Keratinocyte (primary cell): ENCODE measurements around the gene STRN3. TPM values are rescaled to one million over a fixed set of nuclear protein-coding genes. Genes with fewer than 3 reads are reported as not detected.
A peak's percentile ranks its signal among the peaks of the same experiment; 100 is the strongest.

Experiments used
- DNase-seq: peaks from one replicate; pipeline ENCODE4 v3.0.0-alpha.2; 2011; ENCODE audit warnings: low read depth, missing footprints, low spot score
- FAIRE-seq: peaks from 2 replicates; lab custom pipeline; 2011; peaks lifted over from hg19 to GRCh38; lab: Jason Lieb, UNC
- H2AFZ ChIP-seq: 2 replicates; pipeline ENCODE4 v1.6.0; 2012; ENCODE audit warnings: low read length, control low read depth, inconsistent platforms; ENCODE audit not compliant: control insufficient read depth
- H3K27ac ChIP-seq: 2 replicates; pipeline ENCODE4 v1.5.1; 2011; ENCODE audit warnings: low read length; ENCODE audit not compliant: control insufficient read depth, insufficient read depth
- H3K27me3 ChIP-seq: 3 replicates; pipeline ENCODE4 v1.6.0; 2011; ENCODE audit warnings: low read length; ENCODE audit not compliant: control insufficient read depth, insufficient read depth; ENCODE audit errors: extremely low read depth
- H3K36me3 ChIP-seq, 2 experiments: 2 replicates in 1 of 2; 3 replicates in 1 of 2; pipeline ENCODE4 v1.5.1; 2011; ENCODE audit warnings: low read length in 2 of 2, mild to moderate bottlenecking in 1 of 2; ENCODE audit not compliant: control insufficient read depth in 2 of 2, insufficient read depth in 2 of 2; ENCODE audit errors: extremely low read depth in 1 of 2
- H3K4me1 ChIP-seq: 3 replicates; pipeline ENCODE4 v1.5.1; 2011; ENCODE audit warnings: low read length; ENCODE audit not compliant: control insufficient read depth, insufficient read depth; ENCODE audit errors: extremely low read depth
- H3K4me2 ChIP-seq: 3 replicates; pipeline ENCODE4 v1.6.0; 2011; ENCODE audit warnings: low read depth, low read length; ENCODE audit not compliant: control insufficient read depth, insufficient read depth; ENCODE audit errors: extremely low read depth
- H3K4me3 ChIP-seq, 3 experiments: fragments of 200-600 bp in 1 of 3; sonication (generic) in 1 of 3; 2 replicates in 2 of 3; 3 replicates in 1 of 3; pipeline ENCODE4 v1.5.1; 2011 to 2016; ENCODE audit warnings: low read length in 3 of 3, mild to moderate bottlenecking in 3 of 3, control low read depth in 2 of 3, inconsistent platforms in 1 of 3, low read depth in 1 of 3, mixed read lengths in 1 of 3, mixed run types in 1 of 3, moderate library complexity in 1 of 3; ENCODE audit not compliant: control insufficient read depth in 2 of 3, insufficient read depth in 2 of 3; ENCODE audit errors: extremely low read depth in 1 of 3
- H3K79me2 ChIP-seq: 2 replicates; pipeline ENCODE4 v1.6.0; 2012; ENCODE audit warnings: low read length; ENCODE audit not compliant: control insufficient read depth, insufficient read depth
- H3K9ac ChIP-seq: 3 replicates; pipeline ENCODE4 v1.6.0; 2011; ENCODE audit warnings: low read length; ENCODE audit not compliant: control insufficient read depth, insufficient read depth; ENCODE audit errors: extremely low read depth
- H3K9me1 ChIP-seq: 3 replicates; pipeline ENCODE4 v1.6.0; 2011; ENCODE audit warnings: low read length; ENCODE audit not compliant: control insufficient read depth, insufficient read depth; ENCODE audit errors: extremely low read depth
- H3K9me3 ChIP-seq: 2 replicates; pipeline ENCODE4 v1.5.1; 2012; ENCODE audit warnings: low read depth, low read length; ENCODE audit not compliant: control insufficient read depth
- H4K20me1 ChIP-seq: 3 replicates; pipeline ENCODE4 v1.6.0; 2011; ENCODE audit warnings: low read length; ENCODE audit not compliant: control insufficient read depth, insufficient read depth; ENCODE audit errors: extremely low read depth
- EZH2 ChIP-seq: IDR thresholded peaks from one replicate; pipeline ENCODE4 v1.6.1; 2012; ENCODE audit warnings: inconsistent platforms, mild to moderate bottlenecking, low read length, moderate library complexity
- dilution Hi-C: fragments of 300-500 bp; cut with MboI; formaldehyde crosslinking; loops from one replicate; pipeline ENCODE4 v1.7.0; 2020; ENCODE audit warnings: low sequenced_read_pairs; ENCODE audit not compliant: extremely low pct_ligation_motif_present
- polyA plus RNA-seq, 5 experiments: library from polyadenylated mRNA; depleted of rRNA in 3 of 5; stranded (reverse) in 3 of 5; stranded (forward) in 1 of 5; unstranded in 1 of 5; fragments of >200 nt; gene quantifications; 1 replicate in 1 of 5; 2 replicates in 3 of 5; 3 replicates in 1 of 5; pipeline versions ENCODE4 v1.2.1 to v1.2.3, GENCODE V29; 2011 to 2012; ENCODE audit warnings: missing spikeins in 2 of 5, low read depth in 1 of 5, low replicate concordance in 1 of 5
- TF ChIP-seq, protein P1 (sequence below), 3 experiments: IDR thresholded peaks in 1 of 3; conservative IDR thresholded peaks in 1 of 3; optimal IDR thresholded peaks in 1 of 3; 2 replicates in 2 of 3; 3 replicates in 1 of 3; pipeline versions ENCODE3 to v1.5.1; 2011; ENCODE audit warnings: low read length in 3 of 3, mild to moderate bottlenecking in 3 of 3, moderate library complexity in 2 of 3, control low read depth in 1 of 3, inconsistent platforms in 1 of 3; ENCODE audit not compliant: insufficient read depth in 2 of 3; ENCODE audit errors: extremely low read depth in 1 of 3

Gene STRN3
- polyA plus RNA-seq, 1 donor (not counting 4 experiments of a cell fraction or from before 2014, with no cell fraction given) = 38.1 TPM

DNA sequence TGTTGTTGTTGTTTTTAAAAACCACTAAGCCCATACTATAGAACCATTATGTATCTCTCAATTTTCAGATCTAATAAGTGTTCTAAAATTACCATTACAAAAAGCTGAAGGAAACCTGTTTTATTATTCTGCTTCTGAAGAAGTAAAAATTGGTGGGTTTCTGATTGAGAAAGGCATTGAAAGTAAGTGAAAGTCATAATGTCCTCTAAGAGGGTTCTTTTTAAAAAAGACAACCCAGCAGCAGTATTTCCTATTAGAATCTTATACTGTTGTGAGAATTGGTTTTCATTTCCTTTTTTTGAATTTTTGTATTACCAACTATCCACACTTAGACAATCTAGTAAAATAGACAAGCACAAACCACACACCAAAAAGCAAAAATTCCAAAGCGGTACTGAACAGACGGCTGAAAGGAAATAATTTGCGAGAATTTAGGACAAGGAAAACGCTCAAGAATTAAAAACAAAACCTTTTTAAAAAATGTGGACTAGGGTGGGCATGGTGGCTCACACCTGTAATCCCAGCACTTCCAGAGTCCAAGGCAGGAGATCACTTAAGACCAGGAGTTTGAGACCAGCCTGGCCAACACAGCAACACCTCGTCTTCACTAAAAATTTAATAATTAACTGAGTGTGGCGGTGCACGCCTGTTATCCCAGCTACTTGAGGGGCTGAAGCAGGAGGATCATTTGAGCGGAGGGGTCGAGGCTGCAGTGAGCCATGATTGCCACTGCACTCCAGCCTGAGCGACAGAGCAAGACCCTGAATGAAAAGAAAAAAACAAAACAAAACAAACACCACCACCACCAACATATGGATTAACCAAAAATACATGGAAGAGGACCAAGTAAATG, 67.4 kb downstream of the STRN3 start:
- no peaks in the 10 kb centered on the region for H3K4me1 ChIP-seq
- peak; percentile 20 for FAIRE-seq
- no peaks in the 10 kb centered on the region for H3K27me3 ChIP-seq
- peaks cover 2 to 4% of the 10 kb centered on the region in 2 experiments for H3K36me3 ChIP-seq
- H3K4me3 ChIP-seq = no peak overlapping the region
- TF ChIP-seq, protein P1, sequence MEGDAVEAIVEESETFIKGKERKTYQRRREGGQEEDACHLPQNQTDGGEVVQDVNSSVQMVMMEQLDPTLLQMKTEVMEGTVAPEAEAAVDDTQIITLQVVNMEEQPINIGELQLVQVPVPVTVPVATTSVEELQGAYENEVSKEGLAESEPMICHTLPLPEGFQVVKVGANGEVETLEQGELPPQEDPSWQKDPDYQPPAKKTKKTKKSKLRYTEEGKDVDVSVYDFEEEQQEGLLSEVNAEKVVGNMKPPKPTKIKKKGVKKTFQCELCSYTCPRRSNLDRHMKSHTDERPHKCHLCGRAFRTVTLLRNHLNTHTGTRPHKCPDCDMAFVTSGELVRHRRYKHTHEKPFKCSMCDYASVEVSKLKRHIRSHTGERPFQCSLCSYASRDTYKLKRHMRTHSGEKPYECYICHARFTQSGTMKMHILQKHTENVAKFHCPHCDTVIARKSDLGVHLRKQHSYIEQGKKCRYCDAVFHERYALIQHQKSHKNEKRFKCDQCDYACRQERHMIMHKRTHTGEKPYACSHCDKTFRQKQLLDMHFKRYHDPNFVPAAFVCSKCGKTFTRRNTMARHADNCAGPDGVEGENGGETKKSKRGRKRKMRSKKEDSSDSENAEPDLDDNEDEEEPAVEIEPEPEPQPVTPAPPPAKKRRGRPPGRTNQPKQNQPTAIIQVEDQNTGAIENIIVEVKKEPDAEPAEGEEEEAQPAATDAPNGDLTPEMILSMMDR (optimal IDR thresholded peaks at IDR 0.05 in 1 of 3, IDR thresholded peaks at IDR 0.05 in 1 of 3, conservative IDR thresholded peaks at IDR 0.05 in 1 of 3; ENCODE audit: extremely low read depth in 1 of 3, insufficient read depth in 2 of 3, low read length in 3 of 3) = no peak
- TF ChIP-seq EZH2 = no peak
- no peaks in the 10 kb centered on the region for H3K9me3 ChIP-seq
- H3K27ac ChIP-seq = no peak overlapping the region
- H4K20me1 ChIP-seq = peaks cover 10% of the 10 kb centered on the region
- H3K9me1 ChIP-seq = no peaks in the 10 kb centered on the region
- H3K4me2 ChIP-seq = no peak overlapping the region
- dilution Hi-C loops = no loop called here
- peaks cover 73% of the 10 kb centered on the region for H3K79me2 ChIP-seq
- no peak overlapping the region for H2AFZ ChIP-seq
- no peak overlapping the region for H3K9ac ChIP-seq
- DNase-seq = no peak

DNA sequence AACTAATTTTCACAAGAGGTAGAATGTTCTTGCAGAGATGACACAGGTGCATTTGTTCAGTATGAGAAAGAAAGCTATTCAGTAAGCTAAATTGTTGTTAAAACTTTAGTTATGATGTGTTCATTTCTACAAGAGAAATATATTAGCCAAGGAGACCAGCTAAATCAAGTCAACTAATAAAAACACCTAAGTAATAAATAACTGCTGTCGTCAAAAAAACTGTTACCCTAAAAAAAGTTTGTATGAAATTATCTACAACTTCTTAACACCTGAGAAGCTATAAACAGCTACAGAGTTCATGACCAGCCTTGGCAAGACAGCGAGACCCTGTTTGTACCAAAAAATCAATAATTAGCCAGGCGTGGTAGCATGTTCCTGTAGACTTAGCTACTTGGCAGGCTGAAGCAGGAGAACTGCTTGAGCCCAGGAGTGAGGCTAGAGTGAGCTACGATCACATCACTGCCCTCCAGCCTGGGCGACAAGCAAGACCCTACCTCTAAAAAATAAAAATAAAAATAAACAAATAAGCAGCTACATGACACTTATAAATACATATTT, 68.3 kb downstream of the STRN3 start:
- H3K4me2 ChIP-seq = no peak overlapping the region

More for the DNA sequence above, 68.3 kb downstream of the STRN3 start:
- Histone ChIP-seq H3K79me2 (peaks cover 67% of the 10 kb centered on the region), H4K20me1 (peaks cover 10% of the 10 kb centered on the region), H3K9me3 (no peaks in the 10 kb centered on the region), H3K36me3 (peaks cover 6 to 7% of the 10 kb centered on the region in 2 experiments), H3K9ac (no peak overlapping the region), H3K4me1 (no peaks in the 10 kb centered on the region), H3K4me3 (no peak overlapping the region), H3K9me1 (no peaks in the 10 kb centered on the region), H2AFZ (no peak overlapping the region), H3K27me3 (no peaks in the 10 kb centered on the region), H3K27ac (no peak overlapping the region)
- FAIRE-seq (no peak), DNase-seq (no peak)
- dilution Hi-C loops = no loop called here
- no peak for TF ChIP-seq EZH2
- TF ChIP-seq, protein P1 (optimal IDR thresholded peaks at IDR 0.05 in 1 of 3, IDR thresholded peaks at IDR 0.05 in 1 of 3, conservative IDR thresholded peaks at IDR 0.05 in 1 of 3; ENCODE audit: extremely low read depth in 1 of 3, insufficient read depth in 2 of 3, low read length in 3 of 3) = no peak
